Right lobe of liver (tissue), 4 donors: ENCODE data around the gene LEAP2.

Experiments
- CTCF ChIP-seq, 4 donors: fragments of 200-600 bp in 3 of 4; fragments of 450-650 bp in 1 of 4; IDR thresholded peaks; one replicate each; pipeline versions ENCODE4 v1.5.1 to v1.8.0; 2016 to 2022; ENCODE audit warnings: antibody characterized with exemption in 4 of 4, mild to moderate bottlenecking in 2 of 4
- POLR2A ChIP-seq: fragments of 450-650 bp; IDR thresholded peaks from one replicate; pipeline ENCODE4 v1.6.1; 2017; ENCODE audit warnings: antibody characterized with exemption, mild to moderate bottlenecking
- donor health status: DM: no; HTN: no; CAD: no.
- donor health status: DM: no; HTN: no; CAD: no.
- donor health status: DM: no; HTN: yes; CAD: no.

- TF ChIP-seq CTCF (IDR thresholded peaks at IDR 0.05) (no peak), POLR2A (no peak)
These were observed 11.1 kb downstream of the LEAP2 start for GRCh38 chr5:132884548-132884947.
